Activated CD4-positive, alpha-beta T cell treated with anti-CD3 and anti-CD28 coated beads for 24 hours (primary cell): ENCODE measurements around the gene NUDCD3.

Experiments
- DNase-seq, 2 donors: peaks; one replicate each; pipeline ENCODE4 v3.0.0-alpha.2; 2020; ENCODE audit warnings: low read depth in 2 of 2

Gene NUDCD3

DNA sequence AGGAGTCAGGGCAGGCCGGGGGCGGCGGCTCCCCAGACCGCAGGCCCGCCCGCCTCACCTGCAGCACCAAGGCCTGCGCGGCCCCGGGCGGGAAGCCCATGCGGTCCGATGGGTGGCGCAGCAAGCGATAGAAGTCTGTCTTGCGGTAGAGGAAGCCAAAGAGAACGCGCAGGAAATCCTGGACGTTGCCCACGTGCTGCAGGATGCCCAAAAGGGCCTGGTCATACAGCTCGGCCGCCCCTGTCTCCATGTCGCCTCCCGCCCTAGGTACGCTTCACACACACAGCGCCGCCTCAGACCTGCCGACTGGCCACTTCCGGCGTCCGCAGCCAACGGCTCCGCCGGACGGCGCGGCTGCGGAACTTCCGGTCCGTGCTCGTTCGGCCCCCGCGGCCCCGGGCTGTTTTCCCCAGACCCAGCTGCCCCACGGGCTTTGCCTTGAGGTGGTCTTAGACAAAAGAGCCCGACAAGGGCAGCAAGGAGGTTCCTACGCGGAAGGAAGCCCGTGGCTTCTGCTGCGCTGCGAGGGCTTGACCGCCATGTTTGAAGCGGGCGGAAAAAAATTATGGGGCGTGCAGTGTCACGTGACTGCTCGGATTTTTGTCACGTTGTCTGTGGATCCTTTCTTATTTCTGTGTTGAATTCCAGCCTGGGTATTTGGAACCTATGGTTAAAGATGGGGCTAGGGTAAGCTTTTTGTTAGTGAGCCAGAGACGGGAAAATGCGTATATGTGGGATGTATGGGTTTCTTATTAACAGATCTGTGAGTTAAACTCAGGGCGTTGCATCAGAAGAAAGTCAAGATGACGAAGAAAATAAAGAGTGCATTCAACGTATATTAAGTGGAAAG lies at the start of gene NUDCD3:
TSS of gene NUDCD3 (minus strand) at position 308 of the 850 bp plus-strand sequence. CDS start at position 250, 58 bp downstream.
- DNase-seq, result peak; percentile 68 to 71

- no peak for DNase-seq
Measured at GRCh38 chr7:44539669-44540506, 49.4 kb upstream of the NUDCD3 start.

- DNase-seq, result no peak
Measured at GRCh38 chr7:44538798-44539668, 48.6 kb upstream of the NUDCD3 start.

- no peak for DNase-seq
Measured at GRCh38 chr7:44538093-44538797, 47.8 kb upstream of the NUDCD3 start.

- DNase-seq, result no peak
Measured at GRCh38 chr7:44537442-44537841, 47.0 kb upstream of the NUDCD3 start.

DNA sequence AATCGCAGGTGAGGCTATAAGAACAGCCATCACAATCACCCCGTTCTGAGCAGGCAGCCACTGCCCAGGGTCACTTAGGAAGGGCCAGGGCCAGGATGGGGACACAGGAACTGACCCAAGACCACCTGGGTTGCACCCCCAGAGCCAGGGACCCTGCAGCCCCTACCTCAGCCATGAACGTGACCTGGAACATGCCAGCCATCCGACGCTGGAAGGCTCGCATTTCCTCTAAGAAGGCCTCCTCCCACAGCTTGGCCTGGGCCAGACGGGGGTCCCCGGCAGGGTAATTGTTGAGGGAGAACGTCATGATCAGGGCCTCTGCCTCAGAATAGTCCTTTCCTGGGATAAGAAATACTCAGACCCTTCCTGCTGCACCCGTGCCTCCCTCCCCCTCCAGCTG lies 45.6 kb upstream of the NUDCD3 start:
- DNase-seq, result no peak

DNA sequence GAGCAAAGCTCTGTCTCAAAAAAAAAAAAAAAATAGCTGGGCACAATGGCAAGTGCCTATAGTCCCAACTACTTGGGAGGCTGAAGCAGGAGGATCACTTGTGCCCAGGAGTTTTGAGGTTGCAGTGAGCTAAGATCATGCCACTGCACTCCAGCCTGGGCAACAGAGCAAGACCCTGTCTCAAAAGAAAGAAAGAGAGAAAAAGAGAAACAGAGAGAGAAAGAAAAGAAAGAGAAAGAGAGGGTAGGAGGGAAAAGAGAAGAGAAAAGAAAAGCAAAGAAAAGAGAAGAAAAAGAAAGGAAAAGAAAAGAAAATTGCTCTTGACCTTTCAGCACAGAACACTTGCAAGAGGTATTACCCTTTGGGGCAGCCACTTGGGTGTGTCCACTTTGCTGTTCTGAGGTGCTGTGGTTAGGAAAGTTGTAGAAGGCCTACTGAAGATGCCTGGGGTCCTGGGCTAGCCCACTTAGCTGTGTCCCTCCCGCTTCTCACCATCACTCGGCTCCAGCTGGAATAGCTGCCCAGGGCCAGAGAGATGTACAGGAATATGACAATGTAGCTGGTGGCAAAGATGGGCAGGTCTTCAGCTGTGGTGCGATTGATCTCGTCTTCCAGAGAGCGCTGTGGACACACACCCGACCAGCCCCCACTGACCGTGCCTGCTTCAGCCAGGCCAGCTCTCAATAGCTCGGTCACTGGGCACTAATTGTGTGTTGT lies 45.0 kb upstream of the NUDCD3 start:
- no peak for DNase-seq

GRCh38 chr7:44534501-44534900 lies 44.0 kb upstream of the NUDCD3 start:
- peak; percentile 26 to 37 for DNase-seq

GRCh38 chr7:44534087-44534486 lies 43.6 kb upstream of the NUDCD3 start:
- no peak for DNase-seq

GRCh38 chr7:44533301-44534055 lies 43.0 kb upstream of the NUDCD3 start:
- no peak for DNase-seq

GRCh38 chr7:44531421-44532380 lies 41.2 kb upstream of the NUDCD3 start:
- no peak for DNase-seq

DNA sequence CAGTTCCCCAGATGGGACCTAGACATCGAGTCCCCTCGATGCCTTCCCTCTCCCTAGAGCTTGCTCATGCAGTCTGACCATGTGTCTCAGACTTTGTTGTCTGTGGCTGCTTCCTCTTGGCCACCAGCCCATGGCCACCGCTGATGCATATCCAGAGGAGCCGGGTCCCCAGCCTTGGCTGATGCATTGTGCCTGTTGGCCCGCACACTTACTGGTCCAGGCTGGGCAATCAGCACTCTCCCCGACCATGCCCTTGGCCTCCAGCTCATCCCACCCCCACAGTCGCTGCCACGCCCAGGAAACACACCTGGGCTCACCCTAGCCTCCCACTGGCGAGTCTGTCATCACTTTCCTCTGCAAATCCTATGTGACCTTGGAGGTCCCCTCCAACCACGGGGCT lies 40.5 kb upstream of the NUDCD3 start:
- no peak for DNase-seq

DNA sequence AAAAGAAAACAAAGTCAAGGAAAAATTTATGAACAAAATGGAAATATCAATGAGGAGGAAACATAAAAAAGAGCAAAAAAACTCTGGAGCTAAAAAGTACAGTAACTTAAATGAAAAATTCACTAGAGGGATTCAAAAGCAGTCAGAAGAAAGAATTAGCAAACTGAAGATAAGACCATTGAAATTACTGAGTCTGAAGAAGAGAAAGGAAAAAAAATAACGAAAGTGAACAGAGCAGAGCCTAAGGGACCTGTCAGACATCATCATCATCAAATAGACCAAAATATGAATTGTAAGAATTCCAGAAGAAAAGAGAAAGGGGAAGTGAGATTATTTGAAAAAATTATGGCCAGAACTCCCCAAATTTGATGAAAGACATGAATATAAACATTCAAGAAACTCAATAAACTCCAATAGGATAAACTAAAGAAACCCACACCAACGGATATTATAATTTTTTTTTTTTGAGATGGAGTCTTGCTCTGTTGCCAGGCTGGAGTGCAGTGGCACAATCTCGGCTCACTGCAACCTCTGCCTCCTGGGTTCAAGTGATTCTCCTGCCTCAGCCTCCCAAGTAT lies 34.4 kb upstream of the NUDCD3 start:
- DNase-seq, result no peak

- no peak for DNase-seq
Measured at GRCh38 chr7:44522315-44522714, 31.9 kb upstream of the NUDCD3 start.

DNA sequence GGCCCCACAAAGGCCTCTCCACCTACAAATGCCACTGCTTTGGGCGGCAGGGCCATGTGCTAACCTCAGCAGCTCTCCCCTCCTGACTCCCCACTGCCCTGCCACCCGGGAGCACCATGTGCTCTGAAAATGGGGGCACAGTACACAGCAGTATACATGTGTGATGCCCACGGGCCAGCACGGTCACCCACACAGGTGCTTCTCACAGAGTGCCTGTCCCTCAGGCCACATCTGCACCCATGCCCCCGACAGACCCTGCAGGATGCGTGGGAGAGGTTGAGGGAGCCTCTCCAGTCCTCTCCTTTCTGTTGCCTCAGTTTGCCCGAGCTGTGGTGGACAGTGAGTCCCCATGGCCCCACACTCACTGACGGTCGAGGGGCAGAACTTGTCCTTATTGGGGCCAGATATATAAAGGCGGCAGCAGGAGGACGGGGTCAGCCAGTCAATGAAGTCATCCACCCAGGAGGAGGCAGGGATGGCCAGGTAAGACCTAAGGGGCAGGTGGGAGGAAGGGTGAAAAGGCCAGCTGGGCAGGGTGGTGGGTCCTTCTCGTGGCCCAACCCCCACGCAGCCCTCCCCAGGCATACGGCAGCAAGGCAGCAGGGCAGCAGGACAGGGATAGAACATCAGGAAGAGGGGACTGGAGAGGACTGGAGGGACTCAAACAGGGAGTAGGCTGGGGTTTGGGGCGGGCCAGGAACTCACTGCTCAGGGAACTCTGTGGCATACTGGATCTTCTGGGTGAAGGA lies 31.1 kb upstream of the NUDCD3 start:
- DNase-seq, result no peak

- no peak for DNase-seq
Measured at GRCh38 chr7:44520574-44520973, 30.1 kb upstream of the NUDCD3 start.

DNA sequence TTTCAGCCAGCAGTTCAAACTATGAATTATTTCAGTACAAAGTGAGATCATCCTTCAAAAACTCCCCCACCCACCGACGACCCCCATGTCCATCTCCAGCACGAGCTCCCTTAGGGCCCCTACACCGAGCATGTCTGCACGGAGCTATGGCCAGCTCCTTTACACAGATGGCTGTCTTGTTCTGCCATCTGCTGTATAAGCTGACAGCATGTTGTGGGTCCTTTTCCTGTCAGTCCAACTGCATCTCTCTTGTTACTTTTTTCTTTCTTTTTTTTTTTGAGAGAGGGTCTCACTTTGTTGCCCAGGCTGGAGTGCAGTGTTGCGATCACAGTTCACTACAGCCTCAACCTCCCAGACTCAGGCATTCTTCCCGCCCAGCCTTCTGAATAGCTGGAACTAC lies 29.1 kb upstream of the NUDCD3 start:
- DNase-seq, result no peak

GRCh38 chr7:44518761-44519160 lies 28.3 kb upstream of the NUDCD3 start:
- DNase-seq, result no peak
